Measurements from ENCODE around the gene XPNPEP1. TPM values are rescaled to one million over a fixed set of nuclear protein-coding genes. Genes with fewer than 3 reads are reported as not detected.

XPNPEP1 gene
- total RNA-seq, 1 donor from 2014 or later: 35.7 TPM

DNA sequence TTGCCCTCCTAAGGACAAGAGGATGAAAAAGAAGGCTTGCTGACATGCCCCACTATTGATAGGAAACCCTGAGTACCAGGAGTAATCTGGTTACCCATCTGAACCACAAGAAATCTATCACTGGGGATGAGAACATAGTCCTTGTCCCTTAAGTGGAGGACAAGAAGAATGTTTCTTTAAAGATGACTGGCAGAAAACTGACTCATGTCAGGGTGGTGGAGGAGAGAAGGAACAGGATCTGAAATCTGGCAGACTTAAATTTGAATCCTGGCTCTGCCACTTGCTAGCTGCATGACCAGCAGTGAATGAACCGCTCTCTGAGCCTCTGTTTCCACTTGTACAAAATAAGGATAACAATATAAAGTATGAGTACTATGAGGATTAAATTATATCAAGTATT is 38.9 kb upstream of the XPNPEP1 start:
- Histone ChIP-seq H3K9me3 (replicated peaks) (no peaks in the 10 kb centered on the region), H3K4me3 (no peak overlapping the region), H3K36me3 (no peaks in the 10 kb centered on the region), H3K27me3 (ENCODE audit: low read depth) (no peaks in the 10 kb centered on the region), H3K27ac (replicated peaks) (peak overlapping the region; percentile 33), H3K4me1 (peaks cover 32% of the 10 kb centered on the region)
- TF ChIP-seq, protein P1, sequence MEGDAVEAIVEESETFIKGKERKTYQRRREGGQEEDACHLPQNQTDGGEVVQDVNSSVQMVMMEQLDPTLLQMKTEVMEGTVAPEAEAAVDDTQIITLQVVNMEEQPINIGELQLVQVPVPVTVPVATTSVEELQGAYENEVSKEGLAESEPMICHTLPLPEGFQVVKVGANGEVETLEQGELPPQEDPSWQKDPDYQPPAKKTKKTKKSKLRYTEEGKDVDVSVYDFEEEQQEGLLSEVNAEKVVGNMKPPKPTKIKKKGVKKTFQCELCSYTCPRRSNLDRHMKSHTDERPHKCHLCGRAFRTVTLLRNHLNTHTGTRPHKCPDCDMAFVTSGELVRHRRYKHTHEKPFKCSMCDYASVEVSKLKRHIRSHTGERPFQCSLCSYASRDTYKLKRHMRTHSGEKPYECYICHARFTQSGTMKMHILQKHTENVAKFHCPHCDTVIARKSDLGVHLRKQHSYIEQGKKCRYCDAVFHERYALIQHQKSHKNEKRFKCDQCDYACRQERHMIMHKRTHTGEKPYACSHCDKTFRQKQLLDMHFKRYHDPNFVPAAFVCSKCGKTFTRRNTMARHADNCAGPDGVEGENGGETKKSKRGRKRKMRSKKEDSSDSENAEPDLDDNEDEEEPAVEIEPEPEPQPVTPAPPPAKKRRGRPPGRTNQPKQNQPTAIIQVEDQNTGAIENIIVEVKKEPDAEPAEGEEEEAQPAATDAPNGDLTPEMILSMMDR (IDR thresholded peaks at IDR 0.05; ENCODE audit: borderline replicate concordance): no peak
- no peak for DNase-seq
- intact Hi-C loops (cut with micrococcal nuclease): no loop called here

- no peaks in the 10 kb centered on the region for H3K27me3 ChIP-seq (ENCODE audit: low read depth)
- no peak overlapping the region for H3K4me3 ChIP-seq
- intact Hi-C loops (cut with micrococcal nuclease): no loop called here
- H3K27ac ChIP-seq (replicated peaks): peak overlapping the region; percentile 33
- no peaks in the 10 kb centered on the region for H3K9me3 ChIP-seq (replicated peaks)
- H3K4me1 ChIP-seq: peaks cover 24% of the 10 kb centered on the region
- TF ChIP-seq, protein P1 (IDR thresholded peaks at IDR 0.05; ENCODE audit: borderline replicate concordance): no peak
- no peaks in the 10 kb centered on the region for H3K36me3 ChIP-seq
- no peak for DNase-seq
Measured at GRCh38 chr10:109961174-109962001, 38.1 kb upstream of the XPNPEP1 start.

GRCh38 chr10:109960682-109961081 is 37.4 kb upstream of the XPNPEP1 start:
- Histone ChIP-seq H3K4me1 (peaks cover 17% of the 10 kb centered on the region), H3K4me3 (no peak overlapping the region), H3K27ac (replicated peaks) (peak overlapping the region; percentile 9), H3K36me3 (no peaks in the 10 kb centered on the region), H3K9me3 (replicated peaks) (no peaks in the 10 kb centered on the region), H3K27me3 (ENCODE audit: low read depth) (no peaks in the 10 kb centered on the region)
- intact Hi-C loops (cut with micrococcal nuclease): no loop called here
- DNase-seq: no peak
- TF ChIP-seq, protein P1 (IDR thresholded peaks at IDR 0.05; ENCODE audit: borderline replicate concordance): no peak

GRCh38 chr10:109959259-109960145 is 36.2 kb upstream of the XPNPEP1 start:
- DNase-seq: no peak
- Histone ChIP-seq H3K9me3 (replicated peaks) (no peaks in the 10 kb centered on the region), H3K27ac (replicated peaks) (no peak overlapping the region), H3K27me3 (ENCODE audit: low read depth) (no peaks in the 10 kb centered on the region), H3K36me3 (no peaks in the 10 kb centered on the region), H3K4me1 (peaks cover 13% of the 10 kb centered on the region), H3K4me3 (no peak overlapping the region)
- TF ChIP-seq, protein P1 (IDR thresholded peaks at IDR 0.05; ENCODE audit: borderline replicate concordance): no peak
- intact Hi-C loops (cut with micrococcal nuclease): no loop called here

DNA sequence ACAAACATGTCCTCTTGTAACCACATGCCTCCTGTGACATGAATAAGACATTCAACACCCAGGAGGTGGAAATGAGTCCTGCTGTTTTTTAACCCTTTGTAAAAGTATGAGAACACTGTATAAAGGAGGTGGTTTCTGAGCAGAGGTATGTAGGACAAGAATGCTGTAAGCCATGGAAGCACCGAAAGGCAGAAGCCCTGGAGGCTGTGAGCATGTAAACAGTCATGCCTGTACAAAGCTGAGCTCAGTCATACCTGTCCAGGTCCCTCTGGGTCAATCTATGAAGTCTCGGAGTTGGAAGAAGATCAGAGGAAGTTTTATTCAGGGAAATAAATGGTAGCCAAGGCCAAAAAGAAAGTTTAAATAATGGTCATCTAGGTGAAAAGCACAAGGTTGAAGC is 34.7 kb upstream of the XPNPEP1 start:
- DNase-seq: no peak
- Histone ChIP-seq H3K4me1 (peaks cover 22% of the 10 kb centered on the region), H3K27ac (replicated peaks) (no peak overlapping the region), H3K4me3 (no peak overlapping the region), H3K9me3 (replicated peaks) (peaks cover 5% of the 10 kb centered on the region), H3K36me3 (no peaks in the 10 kb centered on the region), H3K27me3 (ENCODE audit: low read depth) (no peaks in the 10 kb centered on the region)
- TF ChIP-seq, protein P1 (IDR thresholded peaks at IDR 0.05; ENCODE audit: borderline replicate concordance): no peak
- intact Hi-C loops (cut with micrococcal nuclease): no loop called here
